NCI-H2196 (cell line): ENCODE measurements around the gene DQX1.
"Not testable (repeated sequence)": the region's sequence is repeated elsewhere in the genome, so short reads cannot be mapped to it uniquely, and the experiment has no call there.

Experiments
- DNase-seq: peaks from one replicate; lab custom pipeline; 2025; ENCODE audit not compliant: unreplicated experiment; lab: John Stamatoyannopoulos, UW

Gene DQX1

GRCh38 chr2:74470742-74471141 lies 55.3 kb downstream of the DQX1 start:
- not testable (repeated sequence) for DNase-seq
